ENCODE measurements around the gene NEK8.

Gene NEK8

GRCh38 chr17:28707339-28707720, 21.3 kb upstream of the NEK8 start:
- DNase-seq (ENCODE audit: low spot score) (no peak), ATAC-seq (ENCODE audit: low read depth) (no peak)
- peaks cover 6% of the 10 kb centered on the region; the same call in 1 of the 2 replicates for H3K36me3 ChIP-seq (ENCODE audit: low read depth)
- no peaks in the 10 kb centered on the region for H3K27me3 ChIP-seq (ENCODE audit: insufficient read depth, poor library complexity, severe bottlenecking)
- no peaks in the 10 kb centered on the region for H3K9me3 ChIP-seq (ENCODE audit: severe bottlenecking)
- no peak overlapping the region for H3K27ac ChIP-seq (ENCODE audit: poor library complexity, severe bottlenecking)
- no peak overlapping the region for H3K4me3 ChIP-seq (ENCODE audit: severe bottlenecking)
- H3K4me1 ChIP-seq (ENCODE audit: insufficient read depth, poor library complexity, severe bottlenecking), result no peaks in the 10 kb centered on the region
- TF ChIP-seq, protein P1, sequence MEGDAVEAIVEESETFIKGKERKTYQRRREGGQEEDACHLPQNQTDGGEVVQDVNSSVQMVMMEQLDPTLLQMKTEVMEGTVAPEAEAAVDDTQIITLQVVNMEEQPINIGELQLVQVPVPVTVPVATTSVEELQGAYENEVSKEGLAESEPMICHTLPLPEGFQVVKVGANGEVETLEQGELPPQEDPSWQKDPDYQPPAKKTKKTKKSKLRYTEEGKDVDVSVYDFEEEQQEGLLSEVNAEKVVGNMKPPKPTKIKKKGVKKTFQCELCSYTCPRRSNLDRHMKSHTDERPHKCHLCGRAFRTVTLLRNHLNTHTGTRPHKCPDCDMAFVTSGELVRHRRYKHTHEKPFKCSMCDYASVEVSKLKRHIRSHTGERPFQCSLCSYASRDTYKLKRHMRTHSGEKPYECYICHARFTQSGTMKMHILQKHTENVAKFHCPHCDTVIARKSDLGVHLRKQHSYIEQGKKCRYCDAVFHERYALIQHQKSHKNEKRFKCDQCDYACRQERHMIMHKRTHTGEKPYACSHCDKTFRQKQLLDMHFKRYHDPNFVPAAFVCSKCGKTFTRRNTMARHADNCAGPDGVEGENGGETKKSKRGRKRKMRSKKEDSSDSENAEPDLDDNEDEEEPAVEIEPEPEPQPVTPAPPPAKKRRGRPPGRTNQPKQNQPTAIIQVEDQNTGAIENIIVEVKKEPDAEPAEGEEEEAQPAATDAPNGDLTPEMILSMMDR (IDR thresholded peaks at IDR 0.05; ENCODE audit: poor library complexity, severe bottlenecking), result no peak

DNA sequence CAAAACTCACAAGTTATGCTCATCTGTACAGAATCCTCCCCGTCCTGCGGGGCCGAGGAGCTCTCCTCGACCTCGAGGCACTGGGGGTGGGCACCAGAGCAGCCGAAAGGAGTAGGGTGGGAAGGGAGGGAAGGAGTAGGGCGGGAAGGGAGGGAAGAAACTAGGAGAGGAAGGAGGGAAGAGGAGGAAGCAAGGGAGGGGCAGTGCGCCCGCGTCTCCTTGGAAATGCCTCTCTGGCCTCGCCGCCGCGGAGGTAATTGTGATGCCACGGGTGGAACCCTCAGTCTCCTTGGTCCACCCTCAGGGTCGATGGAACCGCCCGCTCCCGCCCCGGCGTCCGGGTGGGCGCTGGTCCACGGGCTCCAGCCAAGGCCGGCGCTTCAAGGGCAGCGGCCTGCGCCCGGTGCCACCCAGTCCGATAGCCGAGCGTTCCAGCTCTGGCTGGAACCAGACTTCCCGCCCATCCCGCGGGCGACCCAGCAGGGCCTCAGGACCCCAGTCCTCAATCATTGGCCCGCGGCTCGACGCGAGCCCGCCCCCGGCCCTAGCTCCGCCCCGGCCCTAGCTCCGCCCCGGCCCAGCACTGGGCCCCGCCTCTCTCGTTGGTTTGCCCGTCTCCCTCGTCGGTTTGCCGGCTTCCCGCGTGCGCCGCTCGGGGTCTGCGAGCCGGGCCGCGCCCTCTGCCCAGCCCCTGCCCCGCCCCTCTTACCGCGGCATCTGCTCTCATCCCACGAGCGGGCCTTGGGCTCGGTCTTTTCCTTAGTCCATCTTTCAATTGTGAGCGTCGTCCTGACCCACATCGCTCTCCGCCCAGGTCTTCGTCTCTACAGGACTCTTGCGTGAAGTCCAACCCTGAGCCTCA, 17.5 kb upstream of the NEK8 start:
- H3K4me1 ChIP-seq (ENCODE audit: insufficient read depth, poor library complexity, severe bottlenecking), result no peaks in the 10 kb centered on the region
- no peaks in the 10 kb centered on the region for H3K27me3 ChIP-seq (ENCODE audit: insufficient read depth, poor library complexity, severe bottlenecking)
- peaks cover 23% of the 10 kb centered on the region for H3K36me3 ChIP-seq (ENCODE audit: low read depth)
- peak overlapping the region; percentile 73 for H3K27ac ChIP-seq (ENCODE audit: poor library complexity, severe bottlenecking)
- ATAC-seq (ENCODE audit: low read depth), result peak; percentile 91
- H3K9me3 ChIP-seq (ENCODE audit: severe bottlenecking), result no peaks in the 10 kb centered on the region
- H3K4me3 ChIP-seq (ENCODE audit: severe bottlenecking), result peak overlapping the region; percentile 47
- TF ChIP-seq, protein P1 (IDR thresholded peaks at IDR 0.05; ENCODE audit: poor library complexity, severe bottlenecking), result no peak
- DNase-seq (ENCODE audit: low spot score), result peak; percentile 90

GRCh38 chr17:28711723-28712031, 16.9 kb upstream of the NEK8 start, which contains the start of gene PROCA1:
Gene PROCA1 (minus strand): TSS chr17:28711888. CDS start chr17:28711660, 228 bp downstream.
- DNase-seq (ENCODE audit: low spot score), result no peak
- Histone ChIP-seq H3K4me3 (ENCODE audit: severe bottlenecking) (peak within 1 kb of the TSS; percentile 47), H3K4me1 (ENCODE audit: insufficient read depth, poor library complexity, severe bottlenecking) (no peaks in the 10 kb centered on the region), H3K27ac (ENCODE audit: poor library complexity, severe bottlenecking) (peak within 1 kb of the TSS; percentile 73), H3K36me3 (ENCODE audit: low read depth) (peaks cover 29% of the 10 kb centered on the region), H3K27me3 (ENCODE audit: insufficient read depth, poor library complexity, severe bottlenecking) (no peaks in the 10 kb centered on the region), H3K9me3 (ENCODE audit: severe bottlenecking) (no peaks in the 10 kb centered on the region)
- TF ChIP-seq, protein P1 (IDR thresholded peaks at IDR 0.05; ENCODE audit: poor library complexity, severe bottlenecking), result no peak
- no peak; the same call in 2 of the 3 replicates for ATAC-seq (ENCODE audit: low read depth)

DNA sequence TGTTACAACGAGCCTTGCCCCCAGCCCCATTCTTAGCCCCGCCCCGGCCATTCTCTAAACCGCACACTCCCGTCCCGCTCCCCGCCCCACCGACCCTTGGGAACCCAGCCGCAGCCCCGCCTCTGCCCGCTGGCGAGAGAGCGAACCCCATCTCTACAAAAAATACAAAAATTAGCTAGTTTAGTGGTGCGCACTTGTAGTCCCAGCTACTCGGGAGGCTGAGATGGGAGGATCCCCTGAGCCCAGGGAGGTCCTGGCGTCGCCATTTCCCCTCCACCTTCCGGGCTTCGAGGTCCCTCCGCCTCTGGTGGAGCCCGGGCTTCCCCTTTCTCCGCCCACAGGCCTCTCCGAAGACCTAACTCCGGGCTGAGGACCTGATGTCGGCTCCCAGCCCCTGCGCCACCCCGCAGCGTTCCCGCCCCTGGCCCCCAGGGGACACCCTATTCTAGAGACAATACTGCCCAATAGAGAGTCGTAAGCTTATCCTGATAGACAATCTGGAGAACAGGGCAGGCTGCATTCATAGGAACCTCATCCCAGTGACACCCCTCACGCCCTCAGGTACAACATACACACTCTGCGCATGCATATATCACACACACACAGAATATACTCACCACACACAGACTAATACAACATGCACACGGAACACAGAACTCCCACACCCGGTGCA, 16.4 kb upstream of the NEK8 start:
- ATAC-seq (ENCODE audit: low read depth) (no peak), DNase-seq (ENCODE audit: low spot score) (no peak)
- TF ChIP-seq, protein P1 (IDR thresholded peaks at IDR 0.05; ENCODE audit: poor library complexity, severe bottlenecking), result no peak
- Histone ChIP-seq H3K9me3 (ENCODE audit: severe bottlenecking) (no peaks in the 10 kb centered on the region), H3K4me3 (ENCODE audit: severe bottlenecking) (no peak overlapping the region), H3K4me1 (ENCODE audit: insufficient read depth, poor library complexity, severe bottlenecking) (no peaks in the 10 kb centered on the region), H3K36me3 (ENCODE audit: low read depth) (peaks cover 29% of the 10 kb centered on the region), H3K27ac (ENCODE audit: poor library complexity, severe bottlenecking) (peak overlapping the region; percentile 73), H3K27me3 (ENCODE audit: insufficient read depth, poor library complexity, severe bottlenecking) (no peaks in the 10 kb centered on the region)
